ENCODE measurements around the gene GUCY1B1.

Gene GUCY1B1

DNA sequence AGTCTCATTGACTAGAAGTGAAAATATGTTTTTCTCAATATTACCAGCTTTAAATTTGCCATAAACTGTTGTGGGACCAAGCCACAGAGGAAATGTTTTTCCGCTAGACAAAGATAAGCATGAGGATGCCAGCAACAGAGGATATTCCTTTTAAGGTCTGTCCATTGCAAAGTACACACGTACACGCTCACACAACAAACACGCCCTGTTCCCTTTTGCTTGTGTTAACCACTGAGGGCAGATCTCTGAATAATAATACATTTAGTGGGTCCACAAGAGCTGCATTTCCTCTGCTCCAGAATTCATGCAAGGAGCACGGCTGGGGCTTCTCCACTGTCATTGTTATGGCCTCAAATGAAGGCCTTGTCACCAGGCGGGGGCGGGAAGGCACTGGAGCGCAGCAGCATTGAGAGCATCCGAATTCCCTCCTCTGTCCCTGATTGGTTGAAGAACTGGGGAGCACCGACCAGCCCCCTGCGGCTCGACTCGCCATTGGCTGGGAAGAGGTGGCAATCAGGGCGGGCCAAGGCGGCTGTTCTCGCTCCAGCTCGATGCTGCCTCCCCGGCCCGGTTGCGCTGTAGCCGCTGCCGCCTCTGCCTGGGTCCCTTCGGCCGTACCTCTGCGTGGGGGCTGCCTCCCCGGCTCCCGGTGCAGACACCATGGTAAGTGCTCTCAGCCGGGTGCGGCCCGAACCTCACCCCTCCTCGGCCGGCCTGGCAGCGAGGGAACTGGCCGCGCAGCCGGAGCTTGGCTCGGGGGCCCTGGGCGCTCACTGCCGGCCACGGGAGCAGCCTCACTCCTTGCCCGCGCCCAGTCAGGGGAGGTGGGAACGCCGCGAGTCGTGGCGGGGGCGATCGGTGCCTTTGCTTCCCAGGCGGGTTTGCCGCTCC is at the start of gene GUCY1B1:
Gene GUCY1B1, plus strand, starts transcription at position 541 of the 891 bp plus-strand sequence. Its CDS starts 120 bp downstream, at position 661.
- Histone ChIP-seq H3K27ac (ENCODE audit: low read depth, low read length) (no peak within 1 kb of the TSS), H3K4me1 (ENCODE audit: control insufficient read depth, insufficient read depth, low read length) (peaks cover 2% of the 10 kb centered on the region), H3K9me3 (ENCODE audit: control insufficient read depth, insufficient read depth, low read depth, low read length) (no peaks in the 10 kb centered on the region), H3K4me3 (ENCODE audit: low read depth, low read length) (peak within 1 kb of the TSS; percentile 74), H3K36me3 (ENCODE audit: control insufficient read depth, insufficient read depth, low read length) (no peaks in the 10 kb centered on the region), H3K27me3 (ENCODE audit: control insufficient read depth, insufficient read depth, low read length) (peaks cover 43% of the 10 kb centered on the region), H3K9ac (ENCODE audit: low read length) (peak within 1 kb of the TSS; percentile 22)

DNA sequence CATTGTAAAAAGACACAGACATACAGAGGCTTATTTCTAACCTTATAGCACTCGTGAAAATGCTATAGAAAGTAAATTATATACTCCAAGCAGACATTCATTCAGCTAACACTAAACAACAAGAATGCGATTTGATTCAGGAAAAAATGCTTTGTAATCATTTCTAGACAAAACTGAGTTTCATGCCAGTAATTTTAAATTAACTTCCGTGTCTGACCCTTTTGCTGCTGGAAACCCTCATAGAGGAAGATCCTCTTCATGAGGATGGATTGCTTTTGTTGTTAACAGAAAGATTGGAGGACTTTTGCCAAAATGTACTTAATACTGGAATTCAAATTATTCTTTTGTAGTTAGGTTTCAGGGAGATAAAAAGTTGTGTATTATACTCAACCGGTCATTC is 48.9 kb upstream of the GUCY1B1 start:
- Histone ChIP-seq H3K9me3 (ENCODE audit: control insufficient read depth, insufficient read depth, low read depth, low read length) (no peaks in the 10 kb centered on the region), H3K27me3 (ENCODE audit: control insufficient read depth, insufficient read depth, low read length) (no peaks in the 10 kb centered on the region), H3K27ac (ENCODE audit: low read depth, low read length) (no peak overlapping the region), H3K4me1 (ENCODE audit: control insufficient read depth, insufficient read depth, low read length) (no peaks in the 10 kb centered on the region), H3K36me3 (ENCODE audit: control insufficient read depth, insufficient read depth, low read length) (no peaks in the 10 kb centered on the region), H3K9ac (ENCODE audit: low read length) (no peak overlapping the region), H3K4me3 (ENCODE audit: low read depth, low read length) (no peak overlapping the region)

DNA sequence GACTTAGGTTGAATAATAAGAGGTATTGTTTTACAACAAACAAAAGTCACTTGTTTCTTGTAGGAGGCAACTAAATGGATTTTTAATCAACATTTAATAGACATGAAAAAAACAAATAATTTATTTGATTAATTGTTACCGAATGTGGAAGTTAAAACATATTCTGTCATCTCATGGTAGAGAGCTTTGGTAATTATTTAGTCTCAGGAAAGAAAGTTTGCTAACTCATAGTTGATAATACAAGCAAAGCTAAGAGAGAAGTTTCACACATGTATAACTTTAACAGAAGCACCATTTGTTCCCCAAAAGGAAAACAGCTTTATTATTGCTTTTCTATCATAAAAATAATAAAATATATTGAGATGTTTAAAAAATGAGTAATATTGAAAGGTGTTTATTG is 47.3 kb upstream of the GUCY1B1 start:
- Histone ChIP-seq H3K4me1 (ENCODE audit: control insufficient read depth, insufficient read depth, low read length) (no peaks in the 10 kb centered on the region), H3K9ac (ENCODE audit: low read length) (no peak overlapping the region), H3K36me3 (ENCODE audit: control insufficient read depth, insufficient read depth, low read length) (no peaks in the 10 kb centered on the region), H3K4me3 (ENCODE audit: low read depth, low read length) (no peak overlapping the region), H3K9me3 (ENCODE audit: control insufficient read depth, insufficient read depth, low read depth, low read length) (no peaks in the 10 kb centered on the region), H3K27ac (ENCODE audit: low read depth, low read length) (no peak overlapping the region), H3K27me3 (ENCODE audit: control insufficient read depth, insufficient read depth, low read length) (no peaks in the 10 kb centered on the region)

DNA sequence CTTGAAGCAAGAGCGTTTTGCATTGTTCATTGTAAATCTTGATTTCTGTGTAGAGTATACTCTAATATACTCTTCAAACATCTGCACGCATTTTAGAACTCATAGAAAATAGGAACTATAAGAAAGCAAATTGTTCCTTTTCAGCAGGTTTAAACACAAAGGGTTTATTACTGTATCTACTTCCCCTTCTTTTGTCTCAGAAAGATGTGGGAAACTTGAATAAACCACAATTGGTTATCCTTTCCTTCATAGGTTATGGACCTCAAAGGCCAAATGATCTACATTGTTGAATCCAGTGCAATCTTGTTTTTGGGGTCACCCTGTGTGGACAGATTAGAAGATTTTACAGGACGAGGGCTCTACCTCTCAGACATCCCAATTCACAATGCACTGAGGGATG is 46.0 kb upstream of the GUCY1B1 start:
- no peak overlapping the region for H3K4me3 ChIP-seq (ENCODE audit: low read depth, low read length)
- H3K36me3 ChIP-seq (ENCODE audit: control insufficient read depth, insufficient read depth, low read length): no peaks in the 10 kb centered on the region
- no peaks in the 10 kb centered on the region for H3K27me3 ChIP-seq (ENCODE audit: control insufficient read depth, insufficient read depth, low read length)
- no peaks in the 10 kb centered on the region for H3K4me1 ChIP-seq (ENCODE audit: control insufficient read depth, insufficient read depth, low read length)
- H3K9ac ChIP-seq (ENCODE audit: low read length): no peak overlapping the region
- no peaks in the 10 kb centered on the region for H3K9me3 ChIP-seq (ENCODE audit: control insufficient read depth, insufficient read depth, low read depth, low read length)
- H3K27ac ChIP-seq (ENCODE audit: low read depth, low read length): no peak overlapping the region

GRCh38 chr4:155713911-155714310 is 44.9 kb upstream of the GUCY1B1 start:
- Histone ChIP-seq H3K27ac (ENCODE audit: low read depth, low read length) (no peak overlapping the region), H3K4me3 (ENCODE audit: low read depth, low read length) (no peak overlapping the region), H3K9me3 (ENCODE audit: control insufficient read depth, insufficient read depth, low read depth, low read length) (no peaks in the 10 kb centered on the region)

DNA sequence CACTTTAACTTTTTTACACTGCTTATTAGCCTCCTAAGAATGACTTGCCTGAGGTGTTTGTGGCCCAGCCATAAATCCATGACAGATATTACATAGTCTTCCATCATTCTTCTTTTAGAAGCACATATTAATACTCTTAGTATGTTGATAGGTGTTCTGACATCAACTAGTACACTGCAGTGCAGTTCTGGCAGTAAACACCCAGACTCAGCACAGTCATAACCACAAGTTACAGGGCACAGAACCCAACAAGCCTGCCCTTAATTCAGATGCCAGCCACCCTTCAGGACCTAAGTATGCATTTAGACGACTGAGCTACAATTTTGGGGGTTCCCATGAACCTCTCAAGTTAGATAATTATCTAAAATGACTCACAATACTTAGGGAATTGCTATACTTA is 36.5 kb upstream of the GUCY1B1 start:
- Histone ChIP-seq H3K27me3 (ENCODE audit: control insufficient read depth, insufficient read depth, low read length) (no peaks in the 10 kb centered on the region), H3K9me3 (ENCODE audit: control insufficient read depth, insufficient read depth, low read depth, low read length) (no peaks in the 10 kb centered on the region)

More at GRCh38 chr4:155713911-155714310, 44.9 kb upstream of the GUCY1B1 start:
- Histone ChIP-seq H3K36me3 (ENCODE audit: control insufficient read depth, insufficient read depth, low read length) (no peaks in the 10 kb centered on the region), H3K4me1 (ENCODE audit: control insufficient read depth, insufficient read depth, low read length) (no peaks in the 10 kb centered on the region), H3K9ac (ENCODE audit: low read length) (no peak overlapping the region), H3K27me3 (ENCODE audit: control insufficient read depth, insufficient read depth, low read length) (no peaks in the 10 kb centered on the region)

GRCh38 chr4:155722816-155723499 is 35.9 kb upstream of the GUCY1B1 start:
- Histone ChIP-seq H3K36me3 (ENCODE audit: control insufficient read depth, insufficient read depth, low read length) (no peaks in the 10 kb centered on the region), H3K27ac (ENCODE audit: low read depth, low read length) (no peak overlapping the region), H3K4me1 (ENCODE audit: control insufficient read depth, insufficient read depth, low read length) (no peaks in the 10 kb centered on the region; the same call in 1 of the 2 replicates), H3K9ac (ENCODE audit: low read length) (no peak overlapping the region), H3K9me3 (ENCODE audit: control insufficient read depth, insufficient read depth, low read depth, low read length) (no peaks in the 10 kb centered on the region), H3K27me3 (ENCODE audit: control insufficient read depth, insufficient read depth, low read length) (no peaks in the 10 kb centered on the region), H3K4me3 (ENCODE audit: low read depth, low read length) (no peak overlapping the region)

More for the DNA sequence above, 36.5 kb upstream of the GUCY1B1 start:
- H3K27ac ChIP-seq (ENCODE audit: low read depth, low read length): no peak overlapping the region
- no peak overlapping the region for H3K4me3 ChIP-seq (ENCODE audit: low read depth, low read length)
- H3K4me1 ChIP-seq (ENCODE audit: control insufficient read depth, insufficient read depth, low read length): no peaks in the 10 kb centered on the region; the same call in 1 of the 2 replicates
- no peaks in the 10 kb centered on the region for H3K36me3 ChIP-seq (ENCODE audit: control insufficient read depth, insufficient read depth, low read length)
- H3K9ac ChIP-seq (ENCODE audit: low read length): no peak overlapping the region

GRCh38 chr4:155724731-155725130 is 34.1 kb upstream of the GUCY1B1 start:
- no peaks in the 10 kb centered on the region for H3K9me3 ChIP-seq (ENCODE audit: control insufficient read depth, insufficient read depth, low read depth, low read length)
- no peaks in the 10 kb centered on the region for H3K27me3 ChIP-seq (ENCODE audit: control insufficient read depth, insufficient read depth, low read length)
- H3K4me3 ChIP-seq (ENCODE audit: low read depth, low read length): no peak overlapping the region
- H3K27ac ChIP-seq (ENCODE audit: low read depth, low read length): no peak overlapping the region
- no peaks in the 10 kb centered on the region; the same call in 1 of the 2 replicates for H3K4me1 ChIP-seq (ENCODE audit: control insufficient read depth, insufficient read depth, low read length)
- no peaks in the 10 kb centered on the region for H3K36me3 ChIP-seq (ENCODE audit: control insufficient read depth, insufficient read depth, low read length)
- H3K9ac ChIP-seq (ENCODE audit: low read length): no peak overlapping the region

- Histone ChIP-seq H3K27me3 (ENCODE audit: control insufficient read depth, insufficient read depth, low read length) (no peaks in the 10 kb centered on the region), H3K4me1 (ENCODE audit: control insufficient read depth, insufficient read depth, low read length) (no peaks in the 10 kb centered on the region), H3K9ac (ENCODE audit: low read length) (no peak overlapping the region), H3K27ac (ENCODE audit: low read depth, low read length) (no peak overlapping the region), H3K4me3 (ENCODE audit: low read depth, low read length) (no peak overlapping the region), H3K36me3 (ENCODE audit: control insufficient read depth, insufficient read depth, low read length) (no peaks in the 10 kb centered on the region), H3K9me3 (ENCODE audit: control insufficient read depth, insufficient read depth, low read depth, low read length) (no peaks in the 10 kb centered on the region)
Measured at GRCh38 chr4:155734065-155734464, 24.8 kb upstream of the GUCY1B1 start.

- Histone ChIP-seq H3K27me3 (ENCODE audit: control insufficient read depth, insufficient read depth, low read length) (no peaks in the 10 kb centered on the region), H3K27ac (ENCODE audit: low read depth, low read length) (no peak overlapping the region), H3K9me3 (ENCODE audit: control insufficient read depth, insufficient read depth, low read depth, low read length) (no peaks in the 10 kb centered on the region), H3K4me1 (ENCODE audit: control insufficient read depth, insufficient read depth, low read length) (no peaks in the 10 kb centered on the region), H3K9ac (ENCODE audit: low read length) (no peak overlapping the region), H3K36me3 (ENCODE audit: control insufficient read depth, insufficient read depth, low read length) (no peaks in the 10 kb centered on the region), H3K4me3 (ENCODE audit: low read depth, low read length) (no peak overlapping the region)
Measured at GRCh38 chr4:155734951-155735350, 23.9 kb upstream of the GUCY1B1 start.

DNA sequence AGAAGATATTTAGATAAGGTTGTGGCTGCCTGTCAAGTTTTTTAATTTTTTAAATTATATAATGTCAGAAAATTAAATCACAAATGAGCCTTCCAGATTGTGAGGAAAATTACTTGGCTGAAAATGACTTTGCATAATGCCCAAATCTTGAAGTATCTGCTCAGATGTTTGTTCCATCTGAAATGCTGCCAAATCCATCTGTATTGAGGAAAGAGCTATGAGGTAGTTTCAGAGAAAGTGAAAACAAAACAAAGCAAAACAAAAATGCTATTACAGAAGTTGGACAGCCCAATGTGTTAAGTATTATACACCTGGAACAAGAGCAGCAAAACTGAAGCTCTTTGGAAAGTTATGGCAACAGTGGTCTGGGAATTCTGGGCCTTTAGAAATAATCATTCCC is 23.3 kb upstream of the GUCY1B1 start:
- Histone ChIP-seq H3K27me3 (ENCODE audit: control insufficient read depth, insufficient read depth, low read length) (no peaks in the 10 kb centered on the region), H3K27ac (ENCODE audit: low read depth, low read length) (no peak overlapping the region), H3K9me3 (ENCODE audit: control insufficient read depth, insufficient read depth, low read depth, low read length) (no peaks in the 10 kb centered on the region)

More for the DNA sequence above, 23.3 kb upstream of the GUCY1B1 start:
- Histone ChIP-seq H3K4me1 (ENCODE audit: control insufficient read depth, insufficient read depth, low read length) (no peaks in the 10 kb centered on the region), H3K9ac (ENCODE audit: low read length) (no peak overlapping the region), H3K36me3 (ENCODE audit: control insufficient read depth, insufficient read depth, low read length) (no peaks in the 10 kb centered on the region), H3K4me3 (ENCODE audit: low read depth, low read length) (no peak overlapping the region)

Measured in HUES6 (cell line).